Endothelial cell of umbilical vein (primary cell): ENCODE measurements around the gene OXSR1. TPM values are rescaled to one million over a fixed set of nuclear protein-coding genes. Genes with fewer than 3 reads are reported as not detected.

ENCODE experiments used
- BruUV-seq: library from RNA; stranded (reverse); fragments of 400-500 nt; replicated peaks from 2 replicates; lab custom pipeline; 2021; lab: Mats Ljungman, UMichigan
- CTCF ChIA-PET: fragments of 300-600, 350-600 bp; sonication (Branson Sonifier 250); formaldehyde crosslinking; loops from one replicate; lab custom pipeline; 2021; ENCODE audit warnings: antibody characterized with exemption, inconsistent platforms; lab: Charles Lee
- POLR2A ChIA-PET: fragments of 300-600, 350-600 bp; sonication (Branson Sonifier 250); formaldehyde crosslinking; loops from one replicate; lab custom pipeline; 2021; ENCODE audit warnings: antibody characterized with exemption, inconsistent platforms; lab: Charles Lee
- DNase-seq: peaks from one replicate; pipeline ENCODE4 v3.0.0-alpha.2; 2011; ENCODE audit warnings: low read depth, low spot score
- FAIRE-seq: peaks from 2 replicates; lab custom pipeline; 2011; peaks lifted over from hg19 to GRCh38; lab: Jason Lieb, UNC
- H2AFZ ChIP-seq: 2 replicates; pipeline ENCODE4 v1.6.0; 2012; ENCODE audit warnings: low read depth, low read length, control low read depth, inconsistent platforms
- H3K27ac ChIP-seq: 2 replicates; pipeline ENCODE4 v1.5.1; 2011; ENCODE audit warnings: low read depth, mild to moderate bottlenecking, control low read depth, low read length, moderate library complexity; ENCODE audit not compliant: insufficient read depth
- H3K27me3 ChIP-seq, 2 experiments: 2 replicates each; pipeline versions ENCODE4 v1.6.0 to v1.6.1; 2011; ENCODE audit warnings: low read length in 2 of 2, mixed read lengths in 1 of 2; ENCODE audit not compliant: control insufficient read depth in 2 of 2, insufficient read depth in 2 of 2
- H3K36me3 ChIP-seq, 2 experiments: 2 replicates in 1 of 2; 3 replicates in 1 of 2; pipeline ENCODE4 v1.5.1; 2011; ENCODE audit warnings: low read length in 2 of 2, mild to moderate bottlenecking in 1 of 2, moderate library complexity in 1 of 2; ENCODE audit not compliant: control insufficient read depth in 2 of 2, insufficient read depth in 2 of 2; ENCODE audit errors: extremely low read depth in 1 of 2
- H3K4me1 ChIP-seq: 3 replicates; pipeline ENCODE4 v1.5.1; 2011; ENCODE audit warnings: mild to moderate bottlenecking, low read length; ENCODE audit not compliant: control insufficient read depth, insufficient read depth; ENCODE audit errors: extremely low read depth
- H3K4me2 ChIP-seq: 2 replicates; pipeline ENCODE4 v1.6.1; 2011; ENCODE audit warnings: low read length, control low read depth, mixed read lengths; ENCODE audit not compliant: insufficient read depth
- H3K4me3 ChIP-seq, 3 experiments: fragments of 200-600 bp in 1 of 3; sonication (generic), shearing (Covaris generic) in 1 of 3; replicated peaks in 1 of 3; 2 replicates each; pipeline ENCODE4 v1.5.1; 2011 to 2016; ENCODE audit warnings: control low read depth in 3 of 3, low read length in 3 of 3, mild to moderate bottlenecking in 2 of 3, inconsistent platforms in 1 of 3, low read depth in 1 of 3, moderate library complexity in 1 of 3; ENCODE audit not compliant: insufficient read depth in 1 of 3
- H3K79me2 ChIP-seq: 2 replicates; pipeline ENCODE4 v1.6.0; 2012; ENCODE audit warnings: low read length, inconsistent platforms; ENCODE audit not compliant: control insufficient read depth, insufficient read depth
- H3K9ac ChIP-seq: replicated peaks from 2 replicates; pipeline ENCODE3; 2011; ENCODE audit warnings: low read length, control low read depth; ENCODE audit not compliant: insufficient read depth; ENCODE audit errors: extremely low read depth
- H3K9me1 ChIP-seq: replicated peaks from 3 replicates; pipeline ENCODE4 v1.6.0; 2011; ENCODE audit warnings: mild to moderate bottlenecking, low read length; ENCODE audit not compliant: control insufficient read depth, insufficient read depth; ENCODE audit errors: extremely low read depth
- H3K9me3 ChIP-seq: replicated peaks from 2 replicates; pipeline ENCODE4 v1.5.1; 2012; ENCODE audit warnings: low read length, inconsistent platforms; ENCODE audit not compliant: control insufficient read depth, insufficient read depth
- H4K20me1 ChIP-seq: replicated peaks from 2 replicates; pipeline ENCODE3; 2011; ENCODE audit warnings: mild to moderate bottlenecking, low read length; ENCODE audit not compliant: control insufficient read depth, insufficient read depth; ENCODE audit errors: extremely low read depth
- CTCF ChIP-seq, 2 donors: IDR thresholded peaks; 1 replicate in 1 of 2; 2 replicates in 1 of 2; pipeline ENCODE4 v1.5.1; 2011; ENCODE audit warnings: low read length in 2 of 2, mild to moderate bottlenecking in 2 of 2, moderate library complexity in 2 of 2, control low read depth in 1 of 2, inconsistent platforms in 1 of 2, low read depth in 1 of 2; ENCODE audit not compliant: insufficient read depth in 1 of 2; ENCODE audit errors: extremely low read depth in 1 of 2
- EZH2 ChIP-seq: IDR thresholded peaks from 2 replicates; pipeline ENCODE4 v1.6.1; 2012; ENCODE audit warnings: borderline replicate concordance, low read depth, mild to moderate bottlenecking, moderate library complexity, low read length, inconsistent platforms; ENCODE audit not compliant: severe bottlenecking
- FOS ChIP-seq: IDR thresholded peaks from 2 replicates; pipeline ENCODE4 v1.6.1; 2011; ENCODE audit warnings: mild to moderate bottlenecking, low read length, moderate library complexity, borderline replicate concordance; ENCODE audit not compliant: insufficient read depth
- GATA2 ChIP-seq: IDR thresholded peaks from 2 replicates; pipeline ENCODE4 v1.7.0; 2011; ENCODE audit warnings: low read depth, mild to moderate bottlenecking, moderate library complexity, mixed read lengths, low read length; ENCODE audit not compliant: insufficient read length, insufficient read depth
- JUN ChIP-seq: IDR thresholded peaks from 2 replicates; pipeline ENCODE4 v1.6.1; 2011; ENCODE audit warnings: borderline replicate concordance, low read depth; ENCODE audit not compliant: insufficient read length, insufficient read depth
- MAX ChIP-seq: IDR thresholded peaks from 2 replicates; pipeline ENCODE4 v1.6.1; 2011; ENCODE audit not compliant: insufficient read depth, insufficient read length
- MYC ChIP-seq: IDR thresholded peaks from one replicate; pipeline ENCODE4 v1.6.1; 2011; ENCODE audit warnings: mild to moderate bottlenecking, low read depth, low read length
- POLR2A ChIP-seq: IDR thresholded peaks from 2 replicates; pipeline ENCODE4 v1.6.1; 2012; ENCODE audit warnings: low read depth, mild to moderate bottlenecking, control low read depth, low read length
- POLR2AphosphoS5 ChIP-seq: IDR thresholded peaks from 2 replicates; pipeline ENCODE4 v1.6.1; 2012; ENCODE audit warnings: low read depth, mild to moderate bottlenecking, control low read depth, low read length, moderate library complexity; ENCODE audit not compliant: insufficient read depth
- dilution Hi-C: fragments of 300-500 bp; cut with MboI; formaldehyde crosslinking; loops from one replicate; pipeline ENCODE4 v1.15.0; 2019; ENCODE audit warnings: low sequenced_read_pairs; ENCODE audit not compliant: extremely low pct_ligation_motif_present
- intact Hi-C: fragments of 100-400 bp; cut with micrococcal nuclease; formaldehyde crosslinking; loops from one replicate; pipeline ENCODE4 v1.10.0; 2022
- polyA plus RNA-seq, 4 experiments: library from polyadenylated mRNA; depleted of rRNA in 3 of 4; stranded (reverse) in 3 of 4; unstranded in 1 of 4; fragments of >200 nt; gene quantifications; 2 replicates each; pipeline versions ENCODE4 v1.2.1 to v1.2.3, GENCODE V29; 2011 to 2012; ENCODE audit warnings: missing spikeins in 1 of 4
- total RNA-seq: library from RNA; stranded (reverse); gene quantifications from 2 replicates; pipeline ENCODE4 v1.2.3, GENCODE V29; 2021

Gene OXSR1
- total and polyA plus RNA-seq, 2 donors (not counting 3 experiments of a cell fraction or from before 2014, with no cell fraction given) = 15.1 to 32.9 TPM

GRCh38 chr3:38125305-38126120 lies 39.8 kb upstream of the OXSR1 start:
- no peak overlapping the region for H3K4me3 ChIP-seq
- intact Hi-C loops = no loop called here
- no peak for DNase-seq
- no peaks in the 10 kb centered on the region for H3K9me3 ChIP-seq
- no peaks in the 10 kb centered on the region for H3K79me2 ChIP-seq
- no peaks in the 10 kb centered on the region for H3K9me1 ChIP-seq
- no peak overlapping the region for H3K4me2 ChIP-seq
- H4K20me1 ChIP-seq = no peaks in the 10 kb centered on the region
- no peak overlapping the region for H3K9ac ChIP-seq
- ChIA-PET CTCF (no interaction called here), POLR2A (no interaction called here)
- no peaks in the 10 kb centered on the region for H3K27me3 ChIP-seq
- no TSS peak for BruUV-seq
- dilution Hi-C loops = no loop called here
- no peak overlapping the region for H2AFZ ChIP-seq
- no peak for TF ChIP-seq POLR2A
- no peak for TF ChIP-seq MYC
- no peak for TF ChIP-seq EZH2
- no peak for TF ChIP-seq CTCF (IDR thresholded peaks at IDR 0.05; ENCODE audit: extremely low read depth in 1 of 2, insufficient read depth in 1 of 2, low read depth in 1 of 2, low read length in 2 of 2)
- no peak for TF ChIP-seq GATA2
- TF ChIP-seq MAX = no peak
- TF ChIP-seq POLR2AphosphoS5 = no peak
- no peak for TF ChIP-seq JUN
- no peak for TF ChIP-seq FOS
- FAIRE-seq = no peak
- peaks cover 20 to 47% of the 10 kb centered on the region in 2 experiments for H3K36me3 ChIP-seq
- no peak overlapping the region for H3K27ac ChIP-seq
- H3K4me1 ChIP-seq = no peaks in the 10 kb centered on the region
